ENCODE data around the gene SLC27A1.
"Not testable (repeated sequence)": the region's sequence is repeated elsewhere in the genome, so short reads cannot be mapped to it uniquely, and the experiment has no call there.

The SLC27A1 gene

DNA sequence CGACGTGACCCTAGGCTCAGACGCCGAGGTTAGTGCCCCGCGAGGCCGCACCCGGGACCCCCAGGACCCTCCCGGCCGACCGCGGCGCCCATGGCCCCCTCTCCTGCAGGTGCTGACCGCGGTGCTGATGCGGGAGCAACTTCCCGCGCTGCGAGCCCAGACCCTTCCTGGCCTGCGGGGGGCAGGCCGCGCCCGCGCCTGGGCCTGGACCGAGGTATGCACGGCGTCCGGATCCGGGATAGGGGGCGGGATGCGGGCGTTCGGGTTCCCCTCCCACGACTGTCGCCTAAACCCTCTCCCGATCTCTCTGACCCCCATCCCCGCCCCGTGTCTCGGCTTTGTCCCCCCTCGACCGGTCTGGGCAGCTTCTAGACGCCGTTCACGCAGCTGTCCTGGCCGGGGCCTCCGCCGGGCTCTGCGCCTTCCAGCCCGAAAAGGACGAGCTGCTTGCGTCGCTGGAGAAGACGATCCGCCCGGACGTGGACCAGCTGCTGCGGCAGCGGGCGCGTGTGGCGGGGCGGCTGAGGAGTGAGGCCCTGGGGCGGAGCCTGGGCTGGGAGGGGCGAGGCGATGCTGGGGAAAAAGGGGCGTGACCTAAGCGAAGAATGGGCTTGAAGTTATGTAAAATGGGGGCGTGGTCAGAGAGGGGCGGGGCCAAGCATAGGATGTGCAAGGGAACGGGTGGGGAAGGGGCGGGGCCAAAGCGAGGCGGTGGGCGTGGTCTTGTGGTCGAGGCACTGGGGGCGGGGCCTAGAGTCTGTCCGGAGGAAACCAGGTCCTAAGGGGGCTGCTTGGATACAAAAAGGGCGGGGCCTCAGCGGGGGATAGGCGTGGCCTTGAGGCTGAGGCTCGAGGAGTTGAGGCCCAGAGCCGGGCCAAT, 69.2 kb downstream of the SLC27A1 start:
- peak in 12 of 14 donors; percentile 10 to 90 (median 55) for DNase-seq

DNA sequence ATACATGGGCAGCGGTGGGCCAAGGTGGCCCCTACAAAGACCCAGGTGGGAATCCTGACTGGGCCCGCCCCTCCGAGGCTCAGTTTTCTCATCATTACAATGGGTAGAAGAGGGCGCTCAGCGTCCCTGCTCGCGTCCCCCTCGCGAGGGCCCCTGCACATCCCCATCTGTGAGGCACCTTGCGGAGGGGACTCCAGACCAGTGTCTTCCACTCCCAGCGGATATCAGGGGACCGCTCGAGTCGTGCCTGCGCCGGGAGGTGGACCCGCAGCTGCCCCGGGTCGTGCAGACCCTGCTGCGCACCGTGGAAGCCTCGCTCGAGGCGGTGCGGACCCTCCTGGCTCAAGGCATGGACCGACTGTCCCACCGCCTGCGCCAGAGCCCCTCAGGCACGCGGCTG, 69.8 kb downstream of the SLC27A1 start:
- no peak for DNase-seq

- DNase-seq, result no peak
Measured at GRCh38 chr19:17541184-17541759, 70.9 kb downstream of the SLC27A1 start.

DNA sequence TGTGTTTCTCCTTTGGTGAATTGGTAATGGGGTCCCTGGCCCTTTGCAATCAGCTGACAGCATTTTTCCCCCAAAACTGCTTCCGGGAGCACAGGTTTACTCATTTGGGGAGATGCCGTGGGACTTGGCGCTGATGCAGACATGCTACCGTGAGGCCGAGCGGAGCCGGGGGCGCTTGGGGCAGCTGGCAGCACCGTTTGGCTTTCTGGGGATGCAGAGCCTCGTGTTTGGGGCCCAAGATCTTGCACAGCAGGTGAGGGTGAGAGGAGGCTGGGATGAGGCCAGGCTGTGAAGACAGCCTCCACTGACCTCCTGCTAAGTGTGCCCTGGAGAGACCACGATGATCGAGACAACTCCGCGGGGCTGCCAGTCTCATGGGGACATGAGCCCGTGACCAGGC, 71.7 kb downstream of the SLC27A1 start:
- no peak for DNase-seq

- no peak for DNase-seq
Measured at GRCh38 chr19:17542793-17543582, 72.7 kb downstream of the SLC27A1 start.

- no peak for DNase-seq
Measured at GRCh38 chr19:17543986-17544385, 73.7 kb downstream of the SLC27A1 start.

- no peak for DNase-seq
Measured at GRCh38 chr19:17544418-17544817, 74.1 kb downstream of the SLC27A1 start.

DNA sequence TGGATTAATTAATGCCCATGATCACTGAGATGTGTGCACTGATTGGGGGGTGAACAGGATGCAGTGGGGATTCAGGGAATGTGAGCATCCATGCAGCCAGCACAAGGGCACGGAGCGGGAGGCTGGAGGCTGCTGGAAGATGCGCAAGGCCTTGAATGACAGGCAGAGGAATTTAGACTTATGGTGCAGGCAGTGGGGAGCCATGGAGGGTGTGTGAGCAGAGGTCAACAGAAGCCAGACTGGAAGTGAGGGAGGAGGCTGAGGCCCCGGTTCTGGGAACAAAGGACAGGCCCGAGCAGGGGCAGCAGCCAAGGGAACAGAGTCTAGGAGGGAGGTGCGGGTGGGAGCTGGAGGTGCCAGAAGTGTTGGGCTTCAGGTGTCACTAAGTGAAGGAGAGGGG, 77.8 kb downstream of the SLC27A1 start:
- DNase-seq, result no peak

- DNase-seq, result no peak
Measured at GRCh38 chr19:17549085-17549740, 78.9 kb downstream of the SLC27A1 start.

- DNase-seq, result no peak
Measured at GRCh38 chr19:17550076-17550667, 79.8 kb downstream of the SLC27A1 start.

DNA sequence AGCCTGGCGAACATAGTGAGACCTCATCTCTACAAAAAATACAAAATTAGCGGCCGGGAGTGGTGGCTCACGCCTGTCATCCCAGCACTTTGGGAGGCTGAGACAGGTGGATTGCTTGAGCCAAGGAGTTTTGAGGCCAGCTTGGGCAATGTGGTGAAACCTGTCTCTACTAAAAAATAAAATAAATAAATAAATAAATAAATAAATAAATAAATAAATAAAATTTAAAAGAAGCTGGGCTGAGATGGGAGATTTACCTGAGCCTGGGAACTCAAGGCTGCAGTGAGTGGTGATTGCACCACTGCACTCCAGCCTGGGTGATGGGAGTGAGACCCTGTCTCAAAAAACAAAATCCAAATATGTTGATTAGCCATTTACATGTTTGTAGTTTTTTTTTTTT, 82.4 kb downstream of the SLC27A1 start:
- DNase-seq, result not testable (repeated sequence)

DNA sequence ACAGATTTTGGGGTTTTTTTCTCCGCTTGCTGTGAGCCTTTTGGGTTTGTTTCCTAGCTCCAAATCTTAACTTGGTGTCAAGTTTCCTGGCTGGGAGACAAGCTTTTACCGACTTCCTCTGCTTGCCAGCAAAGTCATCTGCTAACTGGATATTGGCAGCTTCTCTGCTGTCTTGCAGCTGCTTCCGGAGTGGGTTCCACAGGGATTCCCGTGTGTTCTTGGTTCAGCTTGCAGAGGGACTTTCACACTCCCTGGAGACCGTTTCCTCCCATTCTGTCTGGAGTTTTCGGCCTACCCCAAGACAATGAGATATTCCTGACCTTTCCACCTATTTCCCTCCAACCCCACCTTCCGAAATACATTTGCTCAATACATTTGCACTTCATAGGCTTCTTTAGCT, 82.9 kb downstream of the SLC27A1 start:
- peak in 9 of 14 donors; percentile 7 to 63 (median 30) for DNase-seq

DNA sequence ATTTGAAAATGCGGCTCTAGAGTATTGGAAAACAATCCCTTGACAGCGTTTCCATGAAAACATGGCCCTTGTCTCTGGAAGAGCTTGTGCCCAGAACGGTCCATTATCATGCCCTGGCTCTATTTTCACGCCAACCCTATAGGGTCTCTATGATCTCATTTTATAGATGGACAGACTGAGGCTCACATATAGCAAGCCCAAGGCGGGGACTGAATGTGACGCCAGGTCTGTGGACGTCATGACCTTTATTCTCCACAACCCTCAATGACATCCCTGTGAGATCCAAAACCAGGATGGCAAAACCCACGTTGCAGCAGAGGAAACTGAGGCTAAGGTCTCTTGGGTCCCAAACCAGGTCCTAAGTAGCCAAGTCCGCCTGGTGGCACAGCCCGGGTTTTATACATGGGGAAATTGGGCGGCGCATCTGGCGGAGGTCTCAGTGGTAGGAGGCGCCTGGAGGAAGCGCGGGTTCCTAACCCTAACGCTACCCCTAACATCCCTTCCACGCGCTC, 84.7 kb downstream of the SLC27A1 start:
- DNase-seq, result no peak

- DNase-seq, result peak in 13 of 14 donors; percentile 67 to 93 (median 88)
Measured at GRCh38 chr19:17555480-17555928, 85.2 kb downstream of the SLC27A1 start, which contains the start of gene COLGALT1. Gene COLGALT1 (plus strand): TSS chr19:17555649. CDS start chr19:17555714, 65 bp downstream.
